Fibroblast of the conjunctiva (primary cell): ENCODE measurements around the gene PLEKHA1.

Experiments
- DNase-seq: peaks from one replicate; pipeline ENCODE4 v3.0.0-alpha.2; 2010; ENCODE audit warnings: low read depth

PLEKHA1 gene

GRCh38 chr10:122480146-122480833, 105.8 kb downstream of the PLEKHA1 start:
- no peak for DNase-seq

GRCh38 chr10:122481296-122482056, 107.0 kb downstream of the PLEKHA1 start:
- no peak for DNase-seq
